C4-2B (cell line): ENCODE data around the gene F3.

Experiments used
- ZFX ChIP-seq: fragments of 450-650 bp; IDR thresholded peaks from 2 replicates; pipeline ENCODE4 v1.6.1; 2017
- TF ChIP-seq, protein P1 (sequence below): fragments of 450-650 bp; conservative IDR thresholded peaks from 2 replicates; pipeline ENCODE4 v1.5.1; 2017; ENCODE audit warnings: mild to moderate bottlenecking

DNA sequence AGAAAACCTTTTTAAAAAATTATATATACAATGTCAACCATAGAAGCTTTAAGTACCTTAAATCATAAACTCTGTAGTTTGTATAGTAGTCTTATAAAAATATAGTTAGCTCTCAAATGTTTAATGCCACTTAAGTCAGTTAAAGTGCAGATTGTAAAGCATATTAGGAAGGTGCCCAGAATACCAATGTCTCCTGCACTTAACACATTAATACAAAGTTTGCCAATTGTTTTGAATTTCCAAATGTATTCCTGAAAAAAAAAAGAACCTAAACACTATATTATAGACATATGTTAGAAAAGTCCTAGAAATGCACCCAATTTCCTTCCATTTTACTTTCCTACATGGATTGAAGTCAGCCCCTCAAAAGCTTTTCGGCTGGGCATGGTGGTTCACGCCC, 12.1 kb downstream of the F3 start:
- TF ChIP-seq, protein P1, sequence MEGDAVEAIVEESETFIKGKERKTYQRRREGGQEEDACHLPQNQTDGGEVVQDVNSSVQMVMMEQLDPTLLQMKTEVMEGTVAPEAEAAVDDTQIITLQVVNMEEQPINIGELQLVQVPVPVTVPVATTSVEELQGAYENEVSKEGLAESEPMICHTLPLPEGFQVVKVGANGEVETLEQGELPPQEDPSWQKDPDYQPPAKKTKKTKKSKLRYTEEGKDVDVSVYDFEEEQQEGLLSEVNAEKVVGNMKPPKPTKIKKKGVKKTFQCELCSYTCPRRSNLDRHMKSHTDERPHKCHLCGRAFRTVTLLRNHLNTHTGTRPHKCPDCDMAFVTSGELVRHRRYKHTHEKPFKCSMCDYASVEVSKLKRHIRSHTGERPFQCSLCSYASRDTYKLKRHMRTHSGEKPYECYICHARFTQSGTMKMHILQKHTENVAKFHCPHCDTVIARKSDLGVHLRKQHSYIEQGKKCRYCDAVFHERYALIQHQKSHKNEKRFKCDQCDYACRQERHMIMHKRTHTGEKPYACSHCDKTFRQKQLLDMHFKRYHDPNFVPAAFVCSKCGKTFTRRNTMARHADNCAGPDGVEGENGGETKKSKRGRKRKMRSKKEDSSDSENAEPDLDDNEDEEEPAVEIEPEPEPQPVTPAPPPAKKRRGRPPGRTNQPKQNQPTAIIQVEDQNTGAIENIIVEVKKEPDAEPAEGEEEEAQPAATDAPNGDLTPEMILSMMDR = no peak
- TF ChIP-seq ZFX = no peak
